IMR-90 (cell line): ENCODE results near the gene PLPPR3. TPM values are rescaled to one million over a fixed set of nuclear protein-coding genes. Genes with fewer than 3 reads are reported as not detected.
A peak's percentile ranks its signal among the peaks of the same experiment; 100 is the strongest.

Experiments
- ATAC-seq: fragments of 200-7000 bp; cut with Tn5 transposase; 2 replicates; pipeline ENCODE4 v1.9.1; 2020; ENCODE audit warnings: low read depth, mild to moderate bottlenecking, moderate library complexity
- BruUV-seq: library from RNA; stranded (reverse); fragments of 400-500 nt; replicated peaks from 2 replicates; lab custom pipeline; 2021; lab: Mats Ljungman, UMichigan
- CTCF ChIA-PET: fragments of 300-600 bp; formaldehyde crosslinking; extraction: SDS; loops from one replicate; lab custom pipeline; 2021; ENCODE audit warnings: antibody characterized with exemption; lab: Yijun Ruan, JAX
- POLR2A ChIA-PET: fragments of 300-600 bp; sonication (Branson Sonifier 250); formaldehyde crosslinking; loops from one replicate; lab custom pipeline; 2022; ENCODE audit warnings: antibody characterized with exemption; ENCODE audit not compliant: unreplicated experiment; lab: Charles Lee
- DNase-seq: peaks from one replicate; pipeline ENCODE4 v3.0.0; 2013
- H2AFZ ChIP-seq: replicated peaks from 2 replicates; pipeline ENCODE3; 2013; ENCODE audit warnings: low read length, mild to moderate bottlenecking; ENCODE audit not compliant: poor library complexity
- H2AK5ac ChIP-seq: 2 replicates; pipeline ENCODE4 v1.6.1; 2013; ENCODE audit warnings: low read depth, low read length, inconsistent platforms
- H2AK9ac ChIP-seq: replicated peaks from 2 replicates; pipeline ENCODE3; 2013; ENCODE audit warnings: mild to moderate bottlenecking, low read depth, low read length, moderate library complexity; ENCODE audit not compliant: poor library complexity
- H2BK120ac ChIP-seq: 2 replicates; pipeline ENCODE4 v1.6.1; 2013; ENCODE audit warnings: low read depth, low read length, inconsistent platforms
- H2BK15ac ChIP-seq: 3 replicates; pipeline ENCODE4 v1.6.1; 2013; ENCODE audit warnings: low read depth, low read length, inconsistent platforms
- H2BK20ac ChIP-seq: 2 replicates; pipeline ENCODE4 v1.6.1; 2013; ENCODE audit warnings: low read depth, mild to moderate bottlenecking, inconsistent platforms, low read length, moderate library complexity
- H2BK5ac ChIP-seq: 2 replicates; pipeline ENCODE4 v1.6.1; 2013; ENCODE audit warnings: mild to moderate bottlenecking, low read depth, low read length, inconsistent platforms; ENCODE audit not compliant: poor library complexity, severe bottlenecking
- H3K14ac ChIP-seq: replicated peaks from 2 replicates; pipeline ENCODE4 v1.6.1; 2013; ENCODE audit warnings: low read depth, low read length, inconsistent platforms
- H3K18ac ChIP-seq: 2 replicates; pipeline ENCODE4 v1.6.1; 2013; ENCODE audit warnings: low read depth, low read length, control low read depth
- H3K23ac ChIP-seq: 2 replicates; pipeline ENCODE4 v1.6.1; 2013; ENCODE audit warnings: low read depth, low read length, inconsistent platforms
- H3K27ac ChIP-seq: 2 replicates; pipeline ENCODE4 v1.5.1; 2013; ENCODE audit warnings: mild to moderate bottlenecking, control low read depth, low read length; ENCODE audit not compliant: insufficient read depth
- H3K27me3 ChIP-seq: 2 replicates; pipeline ENCODE4 v1.6.1; 2013; ENCODE audit warnings: low read length; ENCODE audit not compliant: control insufficient read depth, insufficient read depth
- H3K36me3 ChIP-seq: 2 replicates; pipeline ENCODE4 v1.6.1; 2013; ENCODE audit warnings: low read length, mixed read lengths; ENCODE audit not compliant: control insufficient read depth, insufficient read depth
- H3K4ac ChIP-seq: 2 replicates; pipeline ENCODE4 v1.6.1; 2013; ENCODE audit warnings: low read depth, low read length, inconsistent platforms
- H3K4me1 ChIP-seq: 2 replicates; pipeline ENCODE4 v1.6.1; 2013; ENCODE audit warnings: low read length, mixed read lengths; ENCODE audit not compliant: control insufficient read depth, insufficient read depth
- H3K4me2 ChIP-seq: 2 replicates; pipeline ENCODE4 v1.6.1; 2013; ENCODE audit warnings: low read depth, mild to moderate bottlenecking, control low read depth, low read length, moderate library complexity
- H3K4me3 ChIP-seq: 2 replicates; pipeline ENCODE4 v1.5.1; 2013; ENCODE audit warnings: low read depth, mild to moderate bottlenecking, control low read depth, low read length, moderate library complexity; ENCODE audit not compliant: insufficient read depth
- H3K56ac ChIP-seq: 2 replicates; pipeline ENCODE4 v1.6.1; 2013; ENCODE audit warnings: low read length, inconsistent platforms; ENCODE audit not compliant: insufficient read depth; ENCODE audit errors: extremely low read depth
- H3K79me1 ChIP-seq, 2 experiments: 2 replicates each; pipeline ENCODE4 v1.6.1; 2013; ENCODE audit warnings: low read length in 2 of 2, inconsistent platforms in 1 of 2, low read depth in 1 of 2
- H3K9ac ChIP-seq: 2 replicates; pipeline ENCODE4 v1.6.1; 2013; ENCODE audit warnings: low read depth, low read length, control low read depth
- H3K9me1 ChIP-seq: 2 replicates; pipeline ENCODE4 v1.6.1; 2013; ENCODE audit warnings: low read length, inconsistent platforms; ENCODE audit not compliant: insufficient read depth
- H3K9me3 ChIP-seq: 2 replicates; pipeline ENCODE4 v1.6.1; 2013; ENCODE audit warnings: low read length; ENCODE audit not compliant: control insufficient read depth, insufficient read depth
- H4K20me1 ChIP-seq: 2 replicates; pipeline ENCODE4 v1.6.1; 2013; ENCODE audit warnings: low read length, inconsistent platforms; ENCODE audit not compliant: insufficient read depth
- H4K5ac ChIP-seq: 2 replicates; pipeline ENCODE4 v1.6.1; 2013; ENCODE audit warnings: mild to moderate bottlenecking, low read depth, low read length, control low read depth
- H4K8ac ChIP-seq, 2 experiments: 2 replicates each; pipeline ENCODE4 v1.6.1; 2013; ENCODE audit warnings: low read depth in 2 of 2, low read length in 2 of 2, control low read depth in 1 of 2, inconsistent platforms in 1 of 2
- H4K91ac ChIP-seq: 2 replicates; pipeline ENCODE4 v1.6.1; 2013; ENCODE audit warnings: low read depth, low read length, inconsistent platforms; ENCODE audit not compliant: insufficient read depth
- BHLHE40 ChIP-seq: fragments of 150-350 bp; IDR thresholded peaks from 2 replicates; pipeline ENCODE4 v1.6.1; 2016; ENCODE audit warnings: mild to moderate bottlenecking, low read depth, low read length
- CEBPB ChIP-seq: IDR thresholded peaks from 2 replicates; pipeline ENCODE4 v1.6.1; 2012; ENCODE audit warnings: low read depth, low read length, improper control_type of control experiment
- CHD1 ChIP-seq: IDR thresholded peaks from 2 replicates; pipeline ENCODE4 v1.6.1; 2012; ENCODE audit warnings: low read depth, low read length, improper control_type of control experiment
- CTCF ChIP-seq: conservative IDR thresholded peaks from 2 replicates; pipeline ENCODE4 v1.5.1; 2012; ENCODE audit warnings: mild to moderate bottlenecking, low read depth, low read length, improper control_type of control experiment
- FOS ChIP-seq: fragments of 150-350 bp; IDR thresholded peaks from 2 replicates; pipeline ENCODE4 v1.6.1; 2016; ENCODE audit warnings: low read depth, low read length
- MAFK ChIP-seq: IDR thresholded peaks from 2 replicates; pipeline ENCODE4 v1.6.1; 2012; ENCODE audit warnings: low read depth, low read length, improper control_type of control experiment
- MAZ ChIP-seq: IDR thresholded peaks from 2 replicates; pipeline ENCODE4 v1.6.1; 2012; ENCODE audit warnings: low read depth, mild to moderate bottlenecking, low read length, improper control_type of control experiment, moderate library complexity, borderline replicate concordance
- MXI1 ChIP-seq: IDR thresholded peaks from 2 replicates; pipeline ENCODE4 v1.6.1; 2012; ENCODE audit warnings: low read depth, mild to moderate bottlenecking, low read length, moderate library complexity, borderline replicate concordance
- NFE2L2 ChIP-seq: fragments of 150-350 bp; IDR thresholded peaks from 2 replicates; pipeline ENCODE4 v1.6.1; 2016; ENCODE audit warnings: low read depth, mild to moderate bottlenecking, low read length
- POLR2A ChIP-seq: IDR thresholded peaks from 2 replicates; pipeline ENCODE4 v1.6.1; 2012; ENCODE audit warnings: mild to moderate bottlenecking, low read depth, low read length
- RAD21 ChIP-seq: IDR thresholded peaks from 2 replicates; pipeline ENCODE4 v1.6.1; 2012; ENCODE audit warnings: low read length, improper control_type of control experiment
- RCOR1 ChIP-seq: IDR thresholded peaks from 2 replicates; pipeline ENCODE4 v1.6.1; 2012; ENCODE audit warnings: mild to moderate bottlenecking, low read length, improper control_type of control experiment; ENCODE audit not compliant: insufficient replicate concordance
- RFX5 ChIP-seq: IDR thresholded peaks from 2 replicates; pipeline ENCODE4 v1.8.0; 2012; ENCODE audit warnings: low read depth, mild to moderate bottlenecking, low read length, moderate library complexity
- SMC3 ChIP-seq: fragments of 150-350 bp; IDR thresholded peaks from 2 replicates; pipeline ENCODE4 v1.6.1; 2016; ENCODE audit warnings: low read depth, mild to moderate bottlenecking, antibody characterized with exemption, low read length, moderate library complexity
- USF2 ChIP-seq: fragments of 150-350 bp; IDR thresholded peaks from 2 replicates; pipeline ENCODE4 v1.6.1; 2017; ENCODE audit warnings: mild to moderate bottlenecking, antibody characterized with exemption, low read length, low read depth
- WGBS, 2 experiments: methylation state at CpG; one replicate each; pipeline versions ENCODE4 v1.1.5 to v1.1.7; 2013; ENCODE audit warnings: missing lambda C conversion rate in 2 of 2; ENCODE audit not compliant: insufficient read length in 1 of 2; ENCODE audit errors: extremely low coverage in 2 of 2; 5-methylcytosine and 5-hydroxymethylcytosine counted together
- dilution Hi-C: fragments of 300-500 bp; cut with HindIII; formaldehyde crosslinking; loops from one replicate; pipeline ENCODE4 v1.14.3; 2018; ENCODE audit warnings: low sequenced_read_pairs; ENCODE audit not compliant: unreplicated experiment
- in situ Hi-C: fragments of 300-500 bp; cut with MboI; formaldehyde crosslinking; loops from 3 replicates; pipeline ENCODE4 v1.14.3; 2019; ENCODE audit warnings: low sequenced_read_pairs, inconsistent platforms, mixed read lengths
- intact Hi-C: fragments of 100-400 bp; cut with micrococcal nuclease; formaldehyde crosslinking; loops from 2 replicates; pipeline ENCODE4 v1.10.0; 2022
- polyA plus RNA-seq, 3 experiments: library from polyadenylated mRNA; depleted of rRNA; stranded (reverse); fragments of >200 nt; gene quantifications; 2 replicates each; pipeline ENCODE4 v1.2.3, GENCODE V29; 2012; ENCODE audit warnings: low replicate concordance in 1 of 3
- total RNA-seq: library from RNA; depleted of rRNA; stranded (reverse); fragments of >200 nt; gene quantifications from 2 replicates; pipeline ENCODE4 v1.2.3, GENCODE V29; 2012
- TF ChIP-seq, protein P1 (sequence below): fragments of 150-350 bp; IDR thresholded peaks from 2 replicates; pipeline ENCODE4 v1.6.1; 2016; ENCODE audit warnings: low read depth, mild to moderate bottlenecking, low read length, moderate library complexity, borderline replicate concordance

Gene PLPPR3
- total and polyA plus RNA-seq, 2 of the 4 experiments (the other 2 are of a cell fraction) = 0.36 to 1.2 TPM

GRCh38 chr19:861141-861755 lies 39.5 kb upstream of the PLPPR3 start:
- ChIA-PET CTCF (no interaction called here), POLR2A (interaction anchor here (0.5 kb wide), 1 partner anchor 80 kb away, joined by 3 read pairs; no protein-coding TSS in a partner anchor)
- Histone ChIP-seq H3K27me3 (no peaks in the 10 kb centered on the region), H2AFZ (no peak overlapping the region), H3K4me1 (peaks cover 3% of the 10 kb centered on the region; the same call in 1 of the 2 replicates), H2BK20ac (no peak overlapping the region), H3K23ac (no peak overlapping the region), H3K14ac (no peak overlapping the region), H3K4me2 (no peak overlapping the region), H3K9ac (no peak overlapping the region), H3K79me1 (no peaks in the 10 kb centered on the region), H2BK5ac (no peak overlapping the region), H3K18ac (no peak overlapping the region), H2BK120ac (no peak overlapping the region), H3K4me3 (no peak overlapping the region), H3K4ac (no peak overlapping the region), H4K91ac (no peak overlapping the region), H2BK15ac (no peak overlapping the region), H2AK9ac (peak overlapping the region; percentile 24), H4K5ac (no peak overlapping the region), H2AK5ac (0 out of 2 replicates have a peak overlapping the region, but pooled peaks have one; percentile 16), H4K20me1 (no peaks in the 10 kb centered on the region; the same call in 1 of the 2 replicates), H3K9me3 (no peaks in the 10 kb centered on the region), H4K8ac (no peak overlapping the region), H3K27ac (no peak overlapping the region), H3K56ac (no peak overlapping the region), H3K36me3 (no peaks in the 10 kb centered on the region), H3K9me1 (no peaks in the 10 kb centered on the region)
- DNase-seq = no peak
- dilution Hi-C loops (no loop called here), intact Hi-C loops (loop anchor here (10.0 kb wide), 1 partner anchor 196 kb away; the partner anchor contains the start of gene RNF126), in situ Hi-C loops (no loop called here)
- TF ChIP-seq NFE2L2 (no peak), RCOR1 (no peak), MAFK (no peak), MAZ (no peak), BHLHE40 (no peak), FOS (no peak), POLR2A (no peak), RFX5 (no peak), CTCF (no peak), MXI1 (no peak), SMC3 (no peak), CEBPB (no peak), CHD1 (no peak), RAD21 (no peak), USF2 (no peak)
- TF ChIP-seq, protein P1, sequence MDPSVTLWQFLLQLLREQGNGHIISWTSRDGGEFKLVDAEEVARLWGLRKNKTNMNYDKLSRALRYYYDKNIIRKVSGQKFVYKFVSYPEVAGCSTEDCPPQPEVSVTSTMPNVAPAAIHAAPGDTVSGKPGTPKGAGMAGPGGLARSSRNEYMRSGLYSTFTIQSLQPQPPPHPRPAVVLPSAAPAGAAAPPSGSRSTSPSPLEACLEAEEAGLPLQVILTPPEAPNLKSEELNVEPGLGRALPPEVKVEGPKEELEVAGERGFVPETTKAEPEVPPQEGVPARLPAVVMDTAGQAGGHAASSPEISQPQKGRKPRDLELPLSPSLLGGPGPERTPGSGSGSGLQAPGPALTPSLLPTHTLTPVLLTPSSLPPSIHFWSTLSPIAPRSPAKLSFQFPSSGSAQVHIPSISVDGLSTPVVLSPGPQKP = no peak
- ATAC-seq = no peak
- 67% methylated on average over 8 of the region's 35 CpGs; no CpG with 5 or more reads in 1 of the 2 experiments for WGBS, 2 experiments
- BruUV-seq = no TSS peak
